ENCODE data around the gene TSHZ2.

DNA sequence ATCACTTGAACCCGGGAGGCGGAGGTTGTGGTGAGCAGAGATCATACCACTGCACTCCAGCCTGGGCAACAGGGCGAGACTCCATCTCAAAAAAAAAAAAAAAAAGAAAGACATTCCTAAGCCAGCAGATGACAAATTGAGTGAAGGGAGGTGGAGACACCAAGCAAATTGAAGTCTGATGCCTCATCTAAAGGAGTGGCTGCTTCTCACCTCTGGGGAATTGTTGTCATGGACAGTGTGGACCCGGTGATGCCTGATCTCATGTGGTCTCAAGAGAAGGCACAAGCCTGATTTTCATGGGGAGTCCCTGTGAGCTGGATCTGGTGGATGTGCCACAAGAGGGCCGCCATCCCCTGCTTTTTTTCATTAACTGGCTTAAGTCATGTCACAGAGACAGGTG is 349.4 kb downstream of the TSHZ2 start:
- TF ChIP-seq FOXJ3 (CRISPR knock-in tag; IDR thresholded peaks at IDR 0.05; ENCODE audit: borderline replicate concordance) (no peak), MXD4 (CRISPR knock-in tag; IDR thresholded peaks at IDR 0.05; ENCODE audit: borderline replicate concordance) (no peak), NFE2L1 (CRISPR knock-in tag; IDR thresholded peaks at IDR 0.05) (no peak), MLX (CRISPR knock-in tag; IDR thresholded peaks at IDR 0.05) (no peak), NR3C1 (CRISPR knock-in tag; conservative IDR thresholded peaks at IDR 0.05; ENCODE audit: low read depth) (no peak)
- TF ChIP-seq, protein P1, sequence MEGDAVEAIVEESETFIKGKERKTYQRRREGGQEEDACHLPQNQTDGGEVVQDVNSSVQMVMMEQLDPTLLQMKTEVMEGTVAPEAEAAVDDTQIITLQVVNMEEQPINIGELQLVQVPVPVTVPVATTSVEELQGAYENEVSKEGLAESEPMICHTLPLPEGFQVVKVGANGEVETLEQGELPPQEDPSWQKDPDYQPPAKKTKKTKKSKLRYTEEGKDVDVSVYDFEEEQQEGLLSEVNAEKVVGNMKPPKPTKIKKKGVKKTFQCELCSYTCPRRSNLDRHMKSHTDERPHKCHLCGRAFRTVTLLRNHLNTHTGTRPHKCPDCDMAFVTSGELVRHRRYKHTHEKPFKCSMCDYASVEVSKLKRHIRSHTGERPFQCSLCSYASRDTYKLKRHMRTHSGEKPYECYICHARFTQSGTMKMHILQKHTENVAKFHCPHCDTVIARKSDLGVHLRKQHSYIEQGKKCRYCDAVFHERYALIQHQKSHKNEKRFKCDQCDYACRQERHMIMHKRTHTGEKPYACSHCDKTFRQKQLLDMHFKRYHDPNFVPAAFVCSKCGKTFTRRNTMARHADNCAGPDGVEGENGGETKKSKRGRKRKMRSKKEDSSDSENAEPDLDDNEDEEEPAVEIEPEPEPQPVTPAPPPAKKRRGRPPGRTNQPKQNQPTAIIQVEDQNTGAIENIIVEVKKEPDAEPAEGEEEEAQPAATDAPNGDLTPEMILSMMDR (IDR thresholded peaks at IDR 0.05), result no peak
- TF ChIP-seq, protein P2, sequence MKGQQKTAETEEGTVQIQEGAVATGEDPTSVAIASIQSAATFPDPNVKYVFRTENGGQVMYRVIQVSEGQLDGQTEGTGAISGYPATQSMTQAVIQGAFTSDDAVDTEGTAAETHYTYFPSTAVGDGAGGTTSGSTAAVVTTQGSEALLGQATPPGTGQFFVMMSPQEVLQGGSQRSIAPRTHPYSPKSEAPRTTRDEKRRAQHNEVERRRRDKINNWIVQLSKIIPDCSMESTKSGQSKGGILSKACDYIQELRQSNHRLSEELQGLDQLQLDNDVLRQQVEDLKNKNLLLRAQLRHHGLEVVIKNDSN (CRISPR knock-in tag; IDR thresholded peaks at IDR 0.05), result no peak

Measured in WTC11 (cell line).